HEK293 (cell line): ENCODE measurements around the gene RPS6KA2.

Experiments used
- HOXD13 ChIP-seq: sonication (generic); formaldehyde crosslinking; IDR thresholded peaks from 2 replicates; pipeline ENCODE4 v1.8.0; 2022; ENCODE audit warnings: missing genetic modification reagents, borderline replicate concordance
- KLF16 ChIP-seq: fragments of 450-650 bp; formaldehyde crosslinking; IDR thresholded peaks from 2 replicates; pipeline ENCODE4 v1.5.1; 2017; ENCODE audit warnings: missing biosample characterization, missing genetic modification characterization
- PRDM1 ChIP-seq: fragments of 450-650 bp; formaldehyde crosslinking; IDR thresholded peaks from 2 replicates; pipeline ENCODE4; 2016; ENCODE audit warnings: missing biosample characterization, missing genetic modification characterization
- REPIN1 ChIP-seq: fragments of 450-650 bp; formaldehyde crosslinking; IDR thresholded peaks from 2 replicates; pipeline ENCODE4 v1.5.1; 2017; ENCODE audit warnings: missing biosample characterization, missing genetic modification characterization, low read depth
- REST ChIP-seq: fragments of 450-650 bp; formaldehyde crosslinking; IDR thresholded peaks from 2 replicates; pipeline ENCODE4 v1.5.1; 2016; ENCODE audit warnings: missing biosample characterization, missing genetic modification characterization
- YY1 ChIP-seq: fragments of 450-650 bp; formaldehyde crosslinking; IDR thresholded peaks from 2 replicates; pipeline ENCODE4 v1.5.1; 2018; ENCODE audit warnings: missing biosample characterization, missing genetic modification characterization
- ZBTB17 ChIP-seq: fragments of 450-650 bp; formaldehyde crosslinking; IDR thresholded peaks from 2 replicates; pipeline ENCODE4 v1.5.1; 2016; ENCODE audit warnings: missing biosample characterization, missing genetic modification characterization
- ZBTB20 ChIP-seq: fragments of 450-650 bp; formaldehyde crosslinking; IDR thresholded peaks from 2 replicates; pipeline ENCODE4 v1.5.1; 2016; ENCODE audit warnings: missing biosample characterization, missing genetic modification characterization
- ZBTB21 ChIP-seq: fragments of 450-650 bp; formaldehyde crosslinking; IDR thresholded peaks from 2 replicates; pipeline ENCODE4 v1.5.1; 2017; ENCODE audit warnings: missing biosample characterization, missing genetic modification characterization
- ZNF138 ChIP-seq: fragments of 450-650 bp; formaldehyde crosslinking; IDR thresholded peaks from 2 replicates; pipeline ENCODE4 v1.5.1; 2016; ENCODE audit warnings: missing biosample characterization, missing genetic modification characterization, borderline replicate concordance
- ZNF560 ChIP-seq: fragments of 450-650 bp; formaldehyde crosslinking; IDR thresholded peaks from 2 replicates; pipeline ENCODE4 v1.5.1; 2017; ENCODE audit warnings: missing biosample characterization, missing genetic modification characterization, borderline replicate concordance
- TF ChIP-seq, protein P1 (sequence below): fragments of 450-650 bp; formaldehyde crosslinking; IDR thresholded peaks from 2 replicates; pipeline ENCODE4 v1.5.1; 2016; ENCODE audit warnings: missing biosample characterization, missing genetic modification characterization
- TF ChIP-seq, protein P2 (sequence below): fragments of 450-650 bp; formaldehyde crosslinking; IDR thresholded peaks from 2 replicates; pipeline ENCODE4 v1.5.1; 2016; ENCODE audit warnings: missing biosample characterization, missing genetic modification characterization, borderline replicate concordance

GRCh38 chr6:166532302-166532701 is 94.7 kb downstream of the RPS6KA2 start:
- TF ChIP-seq, protein P1, sequence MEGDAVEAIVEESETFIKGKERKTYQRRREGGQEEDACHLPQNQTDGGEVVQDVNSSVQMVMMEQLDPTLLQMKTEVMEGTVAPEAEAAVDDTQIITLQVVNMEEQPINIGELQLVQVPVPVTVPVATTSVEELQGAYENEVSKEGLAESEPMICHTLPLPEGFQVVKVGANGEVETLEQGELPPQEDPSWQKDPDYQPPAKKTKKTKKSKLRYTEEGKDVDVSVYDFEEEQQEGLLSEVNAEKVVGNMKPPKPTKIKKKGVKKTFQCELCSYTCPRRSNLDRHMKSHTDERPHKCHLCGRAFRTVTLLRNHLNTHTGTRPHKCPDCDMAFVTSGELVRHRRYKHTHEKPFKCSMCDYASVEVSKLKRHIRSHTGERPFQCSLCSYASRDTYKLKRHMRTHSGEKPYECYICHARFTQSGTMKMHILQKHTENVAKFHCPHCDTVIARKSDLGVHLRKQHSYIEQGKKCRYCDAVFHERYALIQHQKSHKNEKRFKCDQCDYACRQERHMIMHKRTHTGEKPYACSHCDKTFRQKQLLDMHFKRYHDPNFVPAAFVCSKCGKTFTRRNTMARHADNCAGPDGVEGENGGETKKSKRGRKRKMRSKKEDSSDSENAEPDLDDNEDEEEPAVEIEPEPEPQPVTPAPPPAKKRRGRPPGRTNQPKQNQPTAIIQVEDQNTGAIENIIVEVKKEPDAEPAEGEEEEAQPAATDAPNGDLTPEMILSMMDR (tag by site-specific recombination), result no peak
- TF ChIP-seq HOXD13 (CRISPR knock-in tag) (no peak), ZBTB20 (tag by site-specific recombination) (no peak), YY1 (tag by site-specific recombination) (no peak), ZBTB21 (tag by site-specific recombination) (no peak), ZBTB17 (tag by site-specific recombination) (no peak), ZNF138 (no peak), PRDM1 (tag by site-specific recombination) (no peak), REPIN1 (no peak), REST (tag by site-specific recombination) (no peak), KLF16 (tag by site-specific recombination) (no peak), ZNF560 (tag by site-specific recombination) (no peak)
- TF ChIP-seq, protein P2, sequence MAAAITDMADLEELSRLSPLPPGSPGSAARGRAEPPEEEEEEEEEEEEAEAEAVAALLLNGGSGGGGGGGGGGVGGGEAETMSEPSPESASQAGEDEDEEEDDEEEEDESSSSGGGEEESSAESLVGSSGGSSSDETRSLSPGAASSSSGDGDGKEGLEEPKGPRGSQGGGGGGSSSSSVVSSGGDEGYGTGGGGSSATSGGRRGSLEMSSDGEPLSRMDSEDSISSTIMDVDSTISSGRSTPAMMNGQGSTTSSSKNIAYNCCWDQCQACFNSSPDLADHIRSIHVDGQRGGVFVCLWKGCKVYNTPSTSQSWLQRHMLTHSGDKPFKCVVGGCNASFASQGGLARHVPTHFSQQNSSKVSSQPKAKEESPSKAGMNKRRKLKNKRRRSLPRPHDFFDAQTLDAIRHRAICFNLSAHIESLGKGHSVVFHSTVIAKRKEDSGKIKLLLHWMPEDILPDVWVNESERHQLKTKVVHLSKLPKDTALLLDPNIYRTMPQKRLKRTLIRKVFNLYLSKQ (tag by site-specific recombination), result no peak
